NOMO-1 (cell line): Measurements from ENCODE around the gene PIM3.

Experiments used
- DNase-seq, 2 experiments: peaks; one replicate each; lab custom pipeline; 2025; ENCODE audit not compliant: unreplicated experiment in 2 of 2; lab: John Stamatoyannopoulos, UW

The PIM3 gene

DNA sequence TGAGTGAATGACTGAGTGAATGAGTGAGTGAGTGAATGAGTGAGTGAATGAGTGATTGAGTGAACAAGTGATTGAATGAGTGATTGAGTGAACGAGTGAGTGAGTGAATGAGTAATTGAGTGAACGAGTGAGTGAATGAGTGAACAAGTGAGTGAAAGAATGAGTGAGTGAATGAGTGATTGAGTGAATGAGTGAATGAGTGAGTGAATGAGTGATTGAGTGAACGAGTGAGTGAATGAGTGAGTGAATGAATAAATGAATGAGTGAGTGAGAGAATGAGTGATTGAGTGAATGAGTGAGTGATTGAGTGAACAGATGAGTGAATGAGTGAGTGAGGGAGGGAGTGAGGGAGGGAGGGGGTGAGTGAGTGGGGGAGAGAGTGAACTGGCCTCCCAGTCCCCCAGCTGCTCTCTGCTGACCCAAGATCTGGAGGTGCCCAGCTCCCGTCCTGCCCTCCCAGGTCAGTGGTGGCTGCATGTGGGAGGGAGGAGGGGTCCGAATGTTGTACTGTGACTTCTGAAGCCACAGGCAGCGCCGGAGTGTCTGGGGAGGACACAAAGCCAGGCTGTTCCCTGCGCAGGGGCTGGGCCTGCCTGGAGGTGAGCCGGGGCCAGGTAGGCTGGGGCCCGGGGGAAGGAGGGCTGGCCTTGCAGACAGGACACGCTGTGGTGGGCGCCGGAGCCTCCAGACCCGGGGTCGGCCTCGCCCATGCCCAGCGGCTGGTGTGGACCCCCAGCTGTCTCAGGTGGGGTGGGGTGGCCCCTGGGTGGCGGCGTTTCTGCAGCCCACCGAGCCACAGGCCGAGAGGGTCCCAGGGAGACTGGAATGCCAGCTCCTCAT lies 17.8 kb upstream of the PIM3 start:
- DNase-seq: no peak

DNA sequence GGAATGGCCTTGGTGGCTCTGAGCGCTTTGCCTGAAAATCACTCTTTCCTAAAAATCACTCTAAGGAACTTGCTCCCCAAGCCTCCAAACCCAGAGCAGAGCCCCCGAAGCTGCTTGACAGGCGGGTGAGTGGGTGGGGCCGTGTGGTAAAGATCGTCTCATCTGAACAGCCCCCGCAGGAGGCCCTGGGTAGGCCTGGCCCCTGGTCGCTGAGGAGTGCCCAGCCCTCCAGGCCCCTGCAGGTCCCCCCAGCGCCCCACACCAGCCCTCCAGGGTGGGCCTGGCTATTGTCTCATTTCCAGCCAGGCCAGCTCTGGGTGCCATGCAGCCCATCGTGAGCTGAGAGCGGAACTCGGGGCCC lies 17.2 kb upstream of the PIM3 start:
- no peak for DNase-seq

DNA sequence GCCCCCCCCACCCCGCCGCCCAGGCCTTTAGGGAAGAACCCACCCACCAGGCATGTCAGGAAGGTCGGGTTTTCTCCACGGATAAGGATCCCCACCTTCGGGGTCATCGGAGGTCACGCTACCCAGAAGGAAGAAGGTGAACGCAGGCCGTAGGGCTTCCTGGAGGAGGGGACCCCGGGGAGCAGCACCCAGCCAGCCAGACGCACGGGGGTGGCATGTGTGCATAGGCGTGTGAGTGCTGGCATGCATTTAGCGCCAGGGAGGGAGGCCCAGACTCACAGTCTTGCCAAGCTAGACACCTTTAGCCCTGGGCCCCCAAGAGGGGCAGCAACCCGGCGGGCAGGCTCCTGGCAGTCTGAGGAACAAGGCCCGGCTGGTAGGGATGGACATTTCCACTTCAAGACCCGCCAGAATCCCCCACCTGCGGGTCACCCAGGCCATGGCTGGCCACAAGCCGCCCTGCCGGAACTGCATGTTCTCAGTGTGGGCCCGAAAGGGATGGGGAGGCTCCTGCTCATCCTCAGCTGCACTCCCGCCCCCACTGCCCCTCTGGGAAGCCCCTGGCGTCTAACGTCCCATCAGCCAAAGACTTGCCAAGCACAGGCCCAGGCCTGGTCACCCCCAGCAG lies 16.7 kb upstream of the PIM3 start:
- DNase-seq: no peak

DNA sequence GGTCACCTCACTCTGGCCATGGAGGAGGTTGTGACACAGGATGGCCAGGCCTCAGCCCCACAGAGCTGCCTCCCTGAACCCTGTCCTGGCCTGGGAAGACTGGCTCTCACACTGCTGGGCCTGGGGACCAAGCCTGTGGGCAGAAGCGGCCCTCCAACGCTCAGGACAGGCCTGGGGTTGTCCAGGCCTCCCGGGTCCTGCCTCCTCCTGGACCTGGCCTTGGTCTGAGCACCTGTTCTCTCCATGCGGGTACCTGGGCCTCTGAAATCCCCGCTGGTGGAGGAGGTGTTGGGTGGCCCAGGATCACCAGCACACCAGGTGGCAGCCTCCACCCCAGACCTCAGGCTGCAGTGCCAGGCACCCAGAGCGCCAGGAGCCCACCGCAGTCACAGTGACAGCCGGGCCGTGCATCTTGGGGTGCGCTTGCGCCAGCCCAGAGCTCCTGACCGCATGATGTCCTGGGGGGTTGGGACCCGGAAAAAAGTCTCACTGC lies 16.1 kb upstream of the PIM3 start:
- DNase-seq: no peak

DNA sequence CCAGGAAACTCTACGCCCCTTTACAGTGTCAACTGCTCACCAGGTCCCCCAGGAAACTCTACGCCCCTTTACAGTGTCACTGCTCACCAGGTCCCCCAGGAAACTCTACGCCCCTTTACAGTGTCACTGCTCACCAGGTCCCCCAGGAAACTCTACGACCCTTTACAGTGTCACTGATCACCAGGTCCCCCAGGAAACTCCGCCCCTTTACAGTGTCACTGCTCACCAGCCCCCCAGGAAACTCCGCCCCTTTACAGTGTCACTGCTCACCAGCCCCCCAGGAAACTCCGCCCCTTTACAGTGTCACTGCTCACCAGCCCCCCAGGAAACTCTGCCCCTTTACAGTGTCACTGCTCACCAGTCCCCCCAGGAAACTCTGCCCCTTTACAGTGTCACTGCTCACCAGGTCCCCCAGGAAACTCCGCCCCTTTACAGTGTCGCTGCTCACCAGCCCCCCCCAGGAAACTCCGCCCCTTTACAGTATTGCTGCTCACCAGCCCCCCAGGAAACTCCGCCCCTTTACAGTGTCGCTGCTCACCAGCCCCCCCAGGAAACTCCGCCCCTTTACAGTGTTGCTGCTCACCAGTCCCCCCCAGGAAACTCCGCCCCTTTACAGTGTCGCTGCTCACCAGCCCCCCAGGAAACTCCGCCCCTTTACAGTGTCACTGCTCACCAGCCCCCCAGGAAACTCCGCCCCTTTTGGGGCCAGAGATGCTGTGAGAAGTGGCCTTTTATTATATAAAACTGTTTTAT lies 15.4 kb upstream of the PIM3 start:
- DNase-seq: peak in 1 of 2 experiments; percentile 20

DNA sequence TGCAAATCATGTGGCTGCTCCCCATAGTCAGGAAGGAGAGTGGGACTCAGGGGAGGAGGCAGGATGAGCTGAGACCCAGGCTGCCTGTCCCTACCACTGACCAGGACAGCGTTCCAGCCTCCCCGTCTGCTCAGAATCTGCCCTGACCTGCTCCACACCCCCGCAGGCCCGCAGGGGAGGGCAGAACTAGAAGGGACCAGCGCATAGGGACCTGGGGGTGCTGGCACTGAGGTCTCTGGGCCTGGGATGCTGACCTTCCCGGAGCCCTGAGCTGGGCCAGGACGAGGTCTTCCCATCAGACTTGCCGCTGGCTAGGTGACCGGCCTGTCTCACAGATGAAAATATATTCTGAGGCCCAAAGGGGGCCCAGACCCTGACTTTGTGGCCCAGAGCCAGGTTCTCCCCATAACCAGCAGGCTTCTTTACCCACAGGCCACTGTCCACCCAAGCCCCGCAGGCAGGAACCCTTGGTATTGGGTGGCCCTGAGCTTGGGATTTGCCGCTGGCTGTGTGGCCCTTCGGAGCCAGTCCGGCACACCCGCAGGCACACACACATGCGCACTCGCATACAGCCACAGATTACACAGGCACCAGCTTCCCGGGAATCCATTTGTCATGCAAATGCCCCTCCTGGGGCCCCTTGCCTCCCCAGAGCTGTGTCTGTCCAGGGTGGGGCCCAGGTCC lies 13.8 kb upstream of the PIM3 start:
- no peak for DNase-seq

DNA sequence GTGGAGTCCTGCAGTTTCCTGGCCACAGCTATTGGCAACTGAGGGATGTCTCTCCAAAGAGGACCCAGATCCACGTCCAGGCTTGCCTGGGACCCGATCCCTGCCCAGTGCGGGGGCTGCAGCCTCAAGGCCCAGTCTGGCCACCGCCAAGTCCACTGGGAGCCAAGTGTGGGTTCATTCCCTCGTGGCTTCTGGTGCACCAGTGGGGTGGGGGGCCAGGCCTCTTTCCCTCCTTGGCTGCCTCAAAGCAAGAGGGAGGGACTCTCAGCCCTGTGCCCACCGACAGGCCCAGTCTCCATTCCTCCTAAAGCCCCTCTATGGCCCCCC lies 13.3 kb upstream of the PIM3 start:
- DNase-seq: no peak

DNA sequence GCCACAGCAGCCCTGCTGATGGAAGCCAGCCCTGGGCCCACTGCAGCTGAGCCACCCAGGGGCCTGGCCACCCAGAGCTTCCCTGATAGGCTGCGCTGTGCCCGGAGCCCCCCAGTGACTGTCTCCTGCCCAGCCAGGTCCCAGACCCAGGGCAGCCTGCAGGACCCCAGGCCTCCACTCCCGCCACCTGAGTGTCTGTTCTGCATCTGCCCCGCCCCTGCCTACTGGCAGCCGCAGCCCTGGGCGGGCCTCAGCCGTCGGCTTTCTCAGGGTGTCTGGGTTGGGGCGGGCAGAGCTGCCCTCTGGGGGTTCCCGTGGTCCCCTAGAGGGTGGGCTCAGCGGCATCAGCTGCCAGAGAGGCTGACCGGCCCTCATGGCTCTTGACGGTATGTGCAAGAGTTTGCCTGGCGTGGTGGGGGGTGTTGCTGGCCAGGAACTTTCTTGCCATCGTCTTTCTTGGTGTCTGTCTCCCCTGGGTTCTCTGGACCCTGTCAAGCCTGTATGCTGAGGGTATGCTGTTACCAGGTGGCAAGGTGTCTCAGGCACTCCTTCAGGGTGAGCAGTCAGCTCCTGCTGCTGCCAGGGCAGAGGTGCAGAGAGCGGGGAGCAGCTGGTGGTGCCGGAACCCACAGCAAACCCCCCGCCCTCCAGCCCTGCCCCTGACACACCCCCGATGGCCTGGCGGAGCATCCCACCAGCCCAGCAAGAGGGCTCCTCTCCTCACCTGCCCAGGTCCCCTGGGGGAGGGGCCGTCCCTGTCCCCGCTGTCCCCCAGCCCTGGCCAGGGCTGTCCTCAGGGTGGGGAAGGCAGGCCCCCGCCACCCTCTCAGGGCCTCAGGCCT lies 12.2 kb upstream of the PIM3 start:
- DNase-seq: no peak

DNA sequence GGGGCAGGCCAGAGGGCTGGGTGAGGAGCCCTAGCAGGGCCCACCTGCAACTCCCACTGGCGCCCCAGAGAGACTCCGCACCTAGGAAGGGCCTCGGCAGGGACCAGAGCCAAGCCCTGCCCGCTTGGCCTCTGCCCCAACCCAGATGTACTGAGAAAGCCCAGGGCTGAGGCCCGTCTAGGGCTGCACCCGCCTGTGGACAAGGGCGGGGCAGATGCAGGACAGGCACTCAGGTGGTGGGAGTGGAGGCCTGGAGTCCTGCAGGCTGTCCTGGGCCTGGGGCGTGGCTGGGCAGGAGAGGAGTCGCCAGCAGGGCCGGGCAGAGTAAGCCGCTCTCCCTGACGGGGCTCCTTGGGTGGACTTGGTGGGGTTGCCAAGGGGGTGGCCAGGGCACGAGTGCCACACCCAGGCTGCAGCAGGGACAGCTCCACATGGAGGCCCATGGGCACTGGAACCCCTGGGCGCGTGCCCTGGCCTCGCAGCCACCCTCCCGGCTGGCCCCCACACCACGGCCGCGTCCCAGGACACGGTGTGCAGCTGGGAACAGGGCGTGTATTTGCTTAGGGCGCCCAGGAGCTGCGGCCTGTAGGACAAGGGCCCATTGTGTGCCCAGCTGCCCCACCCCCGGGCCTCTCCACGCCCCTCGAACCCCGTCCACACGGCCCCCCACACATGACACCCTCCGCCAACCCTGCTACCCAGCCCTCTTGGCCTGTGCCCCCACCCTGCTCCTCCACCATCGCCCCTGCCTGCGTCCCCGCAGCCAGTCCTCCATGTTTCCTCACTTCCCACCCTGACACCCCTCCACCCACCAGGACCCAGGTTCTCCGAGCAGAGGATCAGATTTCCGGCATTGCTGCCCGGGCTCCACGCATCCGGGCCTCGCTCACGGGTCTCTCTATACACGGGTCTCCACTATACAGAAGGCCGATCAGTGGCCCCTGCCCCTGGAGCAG lies 11.3 kb upstream of the PIM3 start:
- DNase-seq: no peak

DNA sequence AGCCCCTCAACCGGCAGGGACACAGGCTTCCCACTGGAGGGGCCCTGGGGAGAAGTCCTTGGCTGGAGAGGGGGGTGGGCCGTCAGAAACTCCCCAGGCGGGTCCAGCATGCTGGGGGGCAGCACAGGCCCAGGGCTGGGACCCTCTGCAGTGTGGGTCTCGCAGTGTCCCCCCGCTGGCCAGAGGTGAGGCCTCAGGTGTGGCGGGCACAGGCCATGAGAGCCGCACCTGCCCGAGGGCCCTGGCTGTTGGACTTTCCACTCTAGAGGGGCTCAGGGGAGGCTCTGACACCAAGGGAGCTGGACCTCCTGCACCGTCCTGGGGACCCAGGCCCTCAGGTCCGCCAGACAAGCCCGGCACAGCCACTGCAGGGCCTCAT lies 10.7 kb upstream of the PIM3 start:
- DNase-seq: no peak

DNA sequence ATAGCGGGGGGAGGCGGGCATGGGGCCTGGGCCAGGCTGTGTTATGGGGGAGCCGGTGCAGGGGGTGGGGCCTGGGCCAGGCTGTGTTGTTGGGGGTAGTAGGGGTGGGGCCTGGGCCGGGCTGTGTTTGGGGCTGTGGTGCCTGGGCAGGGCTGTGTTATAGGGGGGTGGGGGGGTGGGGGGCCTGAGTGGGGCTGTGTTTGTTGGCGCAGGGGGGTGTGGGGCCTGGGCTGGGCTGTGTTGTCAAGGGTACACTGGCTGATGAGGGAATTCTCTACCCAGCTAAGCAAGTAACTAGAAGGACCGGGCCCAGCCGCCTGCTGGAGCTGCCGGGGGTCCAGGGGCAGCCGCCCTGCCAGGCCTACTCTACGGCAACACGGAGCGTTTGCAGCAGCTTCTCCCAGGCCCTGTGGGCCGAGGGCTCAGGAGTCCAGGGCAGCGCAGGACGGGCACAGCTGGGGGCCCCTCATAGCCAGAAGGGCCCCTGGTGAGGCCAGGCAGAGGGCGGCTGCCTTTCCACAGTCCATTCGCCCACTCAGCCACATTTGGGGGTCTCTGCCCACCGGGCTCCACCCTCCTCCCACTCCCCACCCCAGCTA lies 10.1 kb upstream of the PIM3 start:
- DNase-seq: no peak

DNA sequence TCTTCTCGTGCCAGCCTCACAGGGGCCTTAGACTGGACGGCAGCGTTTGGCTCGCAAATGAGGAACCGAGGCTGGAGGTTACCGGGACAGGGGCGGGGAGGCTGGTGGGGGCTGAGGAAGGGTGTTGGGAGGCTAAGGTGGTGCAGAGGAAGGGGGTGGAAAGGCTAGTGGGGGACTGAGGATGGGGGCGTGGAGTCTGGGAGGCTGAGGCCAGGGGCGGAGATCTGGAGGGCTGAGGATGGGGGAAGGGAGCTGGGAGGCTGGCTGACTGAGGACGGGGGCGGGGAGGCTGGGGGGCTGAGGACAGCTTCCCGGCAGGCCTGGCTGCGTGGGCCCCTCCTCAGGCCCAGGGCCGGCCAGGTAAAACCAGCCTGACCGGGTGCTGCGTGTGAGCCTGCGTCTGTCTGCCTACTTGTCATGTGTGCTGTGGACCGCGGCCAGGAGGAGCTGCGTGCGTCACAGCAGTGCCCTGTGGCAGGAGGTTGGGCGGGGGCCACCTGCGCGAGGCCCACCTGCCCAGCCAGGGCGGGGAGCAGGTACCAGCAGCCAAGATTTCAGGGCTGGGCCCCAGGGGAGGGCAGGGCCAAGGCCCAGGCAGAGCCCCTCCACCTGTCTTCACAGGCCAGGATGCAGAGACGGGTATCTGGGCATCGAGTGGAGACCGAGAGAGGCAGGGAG lies 9.4 kb upstream of the PIM3 start:
- DNase-seq: peak; percentile 16 to 25

DNA sequence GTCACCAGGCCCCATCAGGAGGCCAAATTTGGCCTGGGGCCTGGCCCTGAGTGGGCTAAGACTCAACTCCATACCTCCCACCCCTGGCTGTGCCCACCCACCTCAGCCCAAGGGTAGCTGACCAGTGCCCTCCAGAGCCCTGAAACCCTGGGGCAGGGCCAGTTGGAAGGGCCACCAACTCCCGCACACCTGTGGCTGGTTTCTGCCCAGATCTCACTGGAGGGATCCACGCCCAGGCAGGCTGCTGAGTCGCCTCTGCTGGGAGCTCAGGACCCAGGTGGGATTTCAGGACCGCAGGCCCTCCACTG lies 8.9 kb upstream of the PIM3 start:
- no peak for DNase-seq

DNA sequence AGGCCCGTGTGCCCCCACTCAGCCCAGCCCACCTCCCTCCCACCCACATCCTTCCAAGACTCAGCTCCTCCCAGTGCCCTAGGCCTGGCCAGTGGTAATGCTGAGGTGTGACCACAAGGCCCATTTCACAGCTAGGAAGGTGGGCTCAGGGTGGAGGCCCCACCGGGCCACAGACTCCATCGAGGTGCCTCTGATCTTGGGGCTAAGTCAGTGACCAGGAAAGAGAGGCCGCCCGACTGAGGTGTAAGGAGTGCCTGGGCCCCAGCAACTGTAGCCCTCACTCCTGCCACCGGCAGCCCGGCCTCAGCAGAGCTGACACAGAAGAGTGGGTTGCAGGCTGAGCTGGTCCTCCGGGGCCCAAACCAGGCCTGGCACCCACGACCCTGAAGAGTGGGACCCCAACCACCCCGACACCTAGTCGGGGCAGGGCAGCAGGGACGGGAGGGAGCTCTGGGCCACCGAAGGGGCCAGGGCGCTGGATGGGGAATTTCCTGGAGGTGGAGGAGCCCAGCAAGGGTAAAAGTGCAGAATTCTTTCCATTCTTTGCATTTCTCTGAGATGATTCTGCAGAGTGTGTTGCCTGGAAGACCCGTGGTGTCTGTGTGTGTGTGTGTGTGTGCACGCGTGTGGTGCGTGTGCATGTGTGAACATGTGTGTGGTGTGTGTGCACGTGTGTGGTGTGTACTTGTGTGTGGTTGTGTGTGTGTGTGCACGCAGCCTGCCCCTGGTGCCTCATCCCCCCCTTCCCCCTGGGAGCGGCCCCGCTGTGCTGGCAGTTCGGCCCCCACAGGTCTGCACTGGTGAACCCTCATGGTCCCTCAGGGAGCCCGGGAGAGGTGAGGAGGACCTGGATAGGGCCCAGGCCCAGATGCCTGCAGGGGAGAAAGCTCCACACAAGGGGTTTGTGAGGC lies 8.3 kb upstream of the PIM3 start:
- DNase-seq: no peak

DNA sequence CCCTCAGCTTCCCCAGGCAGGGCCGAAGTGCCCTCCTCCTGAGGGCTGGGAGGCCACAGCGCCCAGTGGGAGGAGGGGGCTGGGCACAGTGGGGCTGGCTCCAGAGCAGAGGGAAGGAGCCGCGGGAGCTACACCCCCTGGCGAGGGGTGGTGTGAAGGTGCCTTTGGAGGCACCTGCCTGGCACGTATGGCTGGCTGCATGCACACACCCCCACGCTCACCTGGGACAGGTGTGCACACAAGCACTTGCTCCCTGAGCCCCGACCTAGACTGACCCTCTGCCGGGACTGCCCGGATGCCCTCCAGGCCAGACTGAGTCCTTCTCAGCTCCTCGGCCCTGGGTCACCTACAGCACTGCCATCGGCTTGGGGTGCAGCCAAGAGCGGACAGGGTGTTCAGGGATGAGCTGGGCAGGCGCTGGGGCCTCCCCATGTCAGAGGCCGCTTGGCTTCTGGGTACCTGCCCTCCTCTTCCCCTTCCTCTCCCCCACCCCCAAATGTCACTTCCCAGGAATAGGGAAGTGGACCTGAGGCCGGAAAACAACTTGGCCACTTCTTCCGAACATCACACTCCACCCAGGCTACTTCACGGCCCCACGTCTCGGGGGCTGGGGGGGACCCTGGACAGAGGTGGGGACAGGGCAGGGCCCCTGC lies 7.4 kb upstream of the PIM3 start:
- DNase-seq: peak; percentile 9 to 32

DNA sequence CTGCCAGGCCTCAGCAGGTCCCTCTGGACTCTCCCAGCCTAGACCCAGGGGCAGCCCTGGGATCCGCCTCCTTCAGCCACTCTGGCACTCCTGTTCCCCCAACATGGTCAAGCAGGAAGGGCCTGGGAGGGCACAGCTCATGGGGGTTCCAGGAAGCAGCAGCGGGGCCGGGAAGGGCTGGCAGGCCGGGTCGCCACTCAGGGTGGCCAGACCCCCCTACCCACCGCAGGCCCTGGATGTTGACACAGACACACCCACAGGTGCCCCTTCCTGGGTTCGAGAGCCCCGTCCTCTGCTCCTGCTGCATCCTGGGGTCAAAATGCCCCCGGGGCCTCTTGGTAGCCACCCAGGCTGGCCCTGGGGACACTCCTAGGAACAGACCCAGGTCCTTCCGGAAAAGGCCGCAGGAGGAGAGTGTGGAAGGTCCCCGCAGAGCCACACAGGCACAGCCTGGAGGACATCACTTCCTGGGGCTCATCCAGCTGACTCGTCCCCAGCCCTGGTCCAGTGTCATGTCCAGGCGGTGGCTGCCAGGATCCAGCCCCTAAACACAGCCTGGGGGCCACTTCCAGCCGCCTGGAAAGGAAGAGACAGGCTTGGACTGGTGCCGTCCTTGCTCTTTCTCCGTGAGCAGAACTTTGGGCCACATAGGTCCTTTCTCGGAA lies 6.8 kb upstream of the PIM3 start:
- DNase-seq: no peak
